ENCODE measurements around the gene GAGE1.
"Not testable (repeated sequence)": the region's sequence is repeated elsewhere in the genome, so short reads cannot be mapped to it uniquely, and the experiment has no call there.

GAGE1 gene, protein sequence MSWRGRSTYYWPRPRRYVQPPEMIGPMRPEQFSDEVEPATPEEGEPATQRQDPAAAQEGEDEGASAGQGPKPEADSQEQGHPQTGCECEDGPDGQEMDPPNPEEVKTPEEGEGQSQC

GRCh38 chrX:49598720-49599119 lies at the start of gene GAGE1:
GAGE1 (plus strand) TSS chrX:49599020; CDS start chrX:49600175, 1,155 bp downstream.
- H3K4me3 ChIP-seq (replicated peaks; ENCODE audit: low read depth, low read length); DNase-seq (ENCODE audit: low read depth): not testable (repeated sequence)

DNA sequence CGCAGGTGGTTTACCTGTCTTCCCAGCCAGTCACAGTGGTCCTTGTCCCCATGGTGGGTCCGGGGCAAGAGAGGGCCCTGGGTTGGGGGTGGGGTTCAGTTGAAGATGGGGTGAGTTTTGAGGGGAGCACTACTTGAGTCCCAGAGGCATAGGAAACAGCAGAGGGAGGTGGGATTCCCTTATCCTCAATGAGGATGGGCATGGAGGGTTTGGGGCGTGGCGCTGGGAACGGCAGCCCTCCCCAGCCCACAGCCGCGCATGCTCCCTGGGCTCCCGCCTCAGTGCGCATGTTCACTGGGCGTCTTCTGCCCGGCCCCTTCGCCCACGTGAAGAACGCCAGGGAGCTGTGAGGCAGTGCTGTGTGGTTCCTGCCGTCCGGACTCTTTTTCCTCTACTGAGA lies 47.8 kb upstream of the GAGE1 start, which contains the start of gene GAGE12E:
GAGE12E (plus strand) TSS at position 301 of the 400 bp plus-strand sequence. CDS start 1,155 bp downstream, outside the sequence.
- not testable (repeated sequence) for H3K4me3 ChIP-seq (replicated peaks; ENCODE audit: low read depth, low read length); DNase-seq (ENCODE audit: low read depth)

- not testable (repeated sequence) for H3K4me3 ChIP-seq (replicated peaks; ENCODE audit: low read depth, low read length); DNase-seq (ENCODE audit: low read depth)
These were observed 38.3 kb upstream of the GAGE1 start, which contains the start of gene GAGE12F for GRCh38 chrX:49560542-49560941. GAGE12F (plus strand) TSS chrX:49560842; CDS start chrX:49561997, 1,155 bp downstream.

DNA sequence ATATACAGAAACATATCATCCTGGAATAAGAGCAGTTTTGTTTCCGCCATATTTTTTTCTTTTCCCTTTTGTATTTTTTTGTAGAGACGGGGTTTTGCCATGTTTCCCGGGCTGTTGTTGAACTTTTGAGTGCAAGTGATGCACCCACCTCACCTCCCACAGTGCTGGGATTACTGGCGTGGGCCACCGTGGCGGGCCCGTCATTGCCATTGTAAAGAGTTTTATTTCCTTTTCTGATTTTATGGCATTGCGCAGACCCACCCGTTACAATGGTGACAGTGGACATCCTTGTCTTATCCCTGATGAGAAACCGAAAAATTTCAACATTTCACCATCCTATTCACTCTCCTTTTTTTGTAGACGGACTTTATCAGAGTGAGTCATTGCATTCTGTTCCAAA lies 30.1 kb upstream of the GAGE1 start:
- DNase-seq (ENCODE audit: low read depth); H3K4me3 ChIP-seq (replicated peaks; ENCODE audit: low read depth, low read length): not testable (repeated sequence)

- DNase-seq (ENCODE audit: low read depth); H3K4me3 ChIP-seq (replicated peaks; ENCODE audit: low read depth, low read length): not testable (repeated sequence)
These were observed 29.7 kb upstream of the GAGE1 start for GRCh38 chrX:49569152-49569551.

DNA sequence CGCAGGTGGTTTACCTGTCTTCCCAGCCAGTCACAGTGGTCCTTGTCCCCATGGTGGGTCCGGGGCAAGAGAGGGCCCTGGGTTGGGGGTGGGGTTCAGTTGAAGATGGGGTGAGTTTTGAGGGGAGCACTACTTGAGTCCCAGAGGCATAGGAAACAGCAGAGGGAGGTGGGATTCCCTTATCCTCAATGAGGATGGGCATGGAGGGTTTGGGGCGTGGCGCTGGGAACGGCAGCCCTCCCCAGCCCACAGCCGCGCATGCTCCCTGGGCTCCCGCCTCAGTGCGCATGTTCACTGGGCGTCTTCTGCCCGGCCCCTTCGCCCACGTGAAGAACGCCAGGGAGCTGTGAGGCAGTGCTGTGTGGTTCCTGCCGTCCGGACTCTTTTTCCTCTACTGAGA lies 28.7 kb upstream of the GAGE1 start, which contains the start of gene GAGE12G:
GAGE12G (plus strand) TSS at position 301 of the 400 bp plus-strand sequence. CDS start 1,155 bp downstream, outside the sequence.
- H3K4me3 ChIP-seq (replicated peaks; ENCODE audit: low read depth, low read length); DNase-seq (ENCODE audit: low read depth): not testable (repeated sequence)

DNA sequence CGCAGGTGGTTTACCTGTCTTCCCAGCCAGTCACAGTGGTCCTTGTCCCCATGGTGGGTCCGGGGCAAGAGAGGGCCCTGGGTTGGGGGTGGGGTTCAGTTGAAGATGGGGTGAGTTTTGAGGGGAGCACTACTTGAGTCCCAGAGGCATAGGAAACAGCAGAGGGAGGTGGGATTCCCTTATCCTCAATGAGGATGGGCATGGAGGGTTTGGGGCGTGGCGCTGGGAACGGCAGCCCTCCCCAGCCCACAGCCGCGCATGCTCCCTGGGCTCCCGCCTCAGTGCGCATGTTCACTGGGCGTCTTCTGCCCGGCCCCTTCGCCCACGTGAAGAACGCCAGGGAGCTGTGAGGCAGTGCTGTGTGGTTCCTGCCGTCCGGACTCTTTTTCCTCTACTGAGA lies 19.2 kb upstream of the GAGE1 start, which contains the start of gene GAGE12H:
GAGE12H (plus strand) TSS at position 301 of the 400 bp plus-strand sequence. CDS start 1,155 bp downstream, outside the sequence.
- not testable (repeated sequence) for H3K4me3 ChIP-seq (replicated peaks; ENCODE audit: low read depth, low read length)

DNA sequence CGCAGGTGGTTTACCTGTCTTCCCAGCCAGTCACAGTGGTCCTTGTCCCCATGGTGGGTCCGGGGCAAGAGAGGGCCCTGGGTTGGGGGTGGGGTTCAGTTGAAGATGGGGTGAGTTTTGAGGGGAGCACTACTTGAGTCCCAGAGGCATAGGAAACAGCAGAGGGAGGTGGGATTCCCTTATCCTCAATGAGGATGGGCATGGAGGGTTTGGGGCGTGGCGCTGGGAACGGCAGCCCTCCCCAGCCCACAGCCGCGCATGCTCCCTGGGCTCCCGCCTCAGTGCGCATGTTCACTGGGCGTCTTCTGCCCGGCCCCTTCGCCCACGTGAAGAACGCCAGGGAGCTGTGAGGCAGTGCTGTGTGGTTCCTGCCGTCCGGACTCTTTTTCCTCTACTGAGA lies 9.6 kb upstream of the GAGE1 start, which contains the start of gene GAGE2A:
GAGE2A (plus strand) TSS at position 301 of the 400 bp plus-strand sequence. CDS start 1,155 bp downstream, outside the sequence.
- not testable (repeated sequence) for H3K4me3 ChIP-seq (replicated peaks; ENCODE audit: low read depth, low read length)

More for the DNA sequence above, 19.2 kb upstream of the GAGE1 start, which contains the start of gene GAGE12H:
- not testable (repeated sequence) for DNase-seq (ENCODE audit: low read depth)

DNA sequence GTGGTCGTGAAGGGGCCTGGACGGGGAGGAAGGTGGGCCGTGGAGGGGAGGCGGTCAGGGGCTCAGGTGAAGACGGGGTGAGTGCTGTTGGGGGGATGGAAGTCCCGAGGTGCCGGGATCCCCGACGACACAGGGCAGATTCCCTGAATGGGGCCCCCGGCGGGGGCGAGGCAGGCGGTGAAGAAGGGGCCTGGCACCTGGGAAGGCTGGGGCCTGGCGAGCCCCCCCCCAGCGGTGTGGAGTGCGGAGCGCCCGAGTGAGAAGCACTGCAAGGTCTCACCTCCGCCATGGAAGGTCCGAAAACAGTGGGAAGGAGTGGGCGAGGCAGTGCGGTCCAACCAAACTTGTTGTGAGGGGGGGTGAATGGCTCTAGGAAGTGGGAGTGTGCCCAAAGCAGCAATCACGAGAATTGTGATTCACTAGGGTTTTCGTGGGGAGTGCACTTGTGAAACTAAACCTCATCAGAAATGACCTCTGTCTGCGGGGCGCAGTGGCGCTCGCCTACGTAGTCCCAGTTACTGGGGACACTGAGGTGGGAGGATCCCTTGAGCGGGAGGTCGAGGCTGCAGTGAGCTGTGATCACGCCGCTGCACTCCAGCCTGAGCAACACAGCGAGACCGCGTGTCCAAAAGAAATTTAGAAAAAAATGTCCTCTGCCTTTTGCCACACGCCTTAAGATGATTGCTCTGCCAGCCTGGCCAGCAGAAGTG lies 8.9 kb upstream of the GAGE1 start:
- not testable (repeated sequence) for H3K4me3 ChIP-seq (replicated peaks; ENCODE audit: low read depth, low read length); DNase-seq (ENCODE audit: low read depth)

More for the DNA sequence above, 9.6 kb upstream of the GAGE1 start, which contains the start of gene GAGE2A:
- not testable (repeated sequence) for DNase-seq (ENCODE audit: low read depth)

GRCh38 chrX:49590488-49590887 lies 8.3 kb upstream of the GAGE1 start:
- not testable (repeated sequence) for DNase-seq (ENCODE audit: low read depth); H3K4me3 ChIP-seq (replicated peaks; ENCODE audit: low read depth, low read length)

DNA sequence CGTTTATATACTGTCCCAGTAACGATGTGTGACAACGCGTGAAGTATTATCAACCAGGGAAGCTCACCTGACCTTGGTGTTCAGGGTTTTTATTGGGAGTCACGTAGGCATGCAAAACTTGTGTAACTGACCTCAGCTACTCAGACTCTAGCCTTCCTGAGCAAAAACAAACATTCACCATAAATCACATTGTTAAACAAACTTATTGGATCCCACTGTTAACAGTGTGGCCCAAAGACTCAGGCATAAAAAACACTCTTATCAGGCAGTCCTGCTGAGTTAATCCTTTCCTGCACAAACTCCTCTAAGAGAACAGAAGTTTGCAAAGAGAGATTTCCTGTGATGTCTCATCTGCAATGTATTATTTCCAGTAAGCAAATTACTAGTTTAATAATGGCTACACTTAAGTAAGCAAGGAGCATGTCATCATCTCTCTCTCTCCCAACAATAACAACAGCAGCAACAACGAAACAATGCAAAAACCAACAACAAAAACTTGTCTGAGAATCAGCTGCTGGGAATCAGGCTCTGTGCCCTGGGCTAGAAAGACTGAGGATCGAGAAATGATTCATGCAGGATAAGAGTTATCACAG lies 12.0 kb downstream of the GAGE1 start:
- no peak for TF ChIP-seq CTCF (IDR thresholded peaks at IDR 0.05; ENCODE audit: low read length, missing control alignments)
- no peak overlapping the region for H3K4me3 ChIP-seq (replicated peaks; ENCODE audit: low read depth, low read length)
- no peak for DNase-seq (ENCODE audit: low read depth)

- H3K4me3 ChIP-seq (replicated peaks; ENCODE audit: low read depth, low read length) = no peak overlapping the region
- no peak for TF ChIP-seq CTCF (IDR thresholded peaks at IDR 0.05; ENCODE audit: low read length, missing control alignments)
- DNase-seq (ENCODE audit: low read depth) = no peak
These were observed 19.8 kb downstream of the GAGE1 start for GRCh38 chrX:49618574-49618973.

All from fibroblast of pulmonary artery (primary cell).